ENCODE results near the gene PSMA5.
"Not testable (repeated sequence)": the region's sequence is repeated elsewhere in the genome, so short reads cannot be mapped to it uniquely, and the experiment has no call there.

PSMA5 gene

GRCh38 chr1:109426281-109427170 is at the start of gene PSMA5:
Gene PSMA5, minus strand, starts transcription at chr1:109426448. Its CDS starts 118 bp downstream, at chr1:109426330.
- DNase-seq (ENCODE audit: low read depth): peak; percentile 93

DNA sequence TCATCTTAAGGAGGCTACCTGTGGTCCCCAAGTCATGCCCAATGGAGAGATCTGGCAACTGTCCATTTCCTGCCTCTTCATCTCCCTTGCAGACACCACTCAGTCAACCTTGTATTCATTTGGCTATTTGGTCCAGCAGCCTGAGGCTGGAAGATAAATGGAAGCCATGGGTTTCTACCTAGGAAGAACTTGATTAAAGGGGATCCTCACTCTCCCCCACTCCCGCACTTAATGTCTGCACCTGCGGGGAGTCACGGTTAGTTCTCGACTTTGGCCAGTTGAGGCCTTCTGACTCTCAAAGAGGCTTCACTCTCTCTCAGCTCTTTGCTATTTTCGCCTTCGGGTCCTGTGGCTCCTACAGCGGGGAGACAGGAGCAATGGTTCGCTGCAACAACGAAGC is 49.0 kb upstream of the PSMA5 start:
- no peak for DNase-seq (ENCODE audit: low read depth)

GRCh38 chr1:109474697-109475096 is 48.4 kb upstream of the PSMA5 start:
- no peak for DNase-seq (ENCODE audit: low read depth)

DNA sequence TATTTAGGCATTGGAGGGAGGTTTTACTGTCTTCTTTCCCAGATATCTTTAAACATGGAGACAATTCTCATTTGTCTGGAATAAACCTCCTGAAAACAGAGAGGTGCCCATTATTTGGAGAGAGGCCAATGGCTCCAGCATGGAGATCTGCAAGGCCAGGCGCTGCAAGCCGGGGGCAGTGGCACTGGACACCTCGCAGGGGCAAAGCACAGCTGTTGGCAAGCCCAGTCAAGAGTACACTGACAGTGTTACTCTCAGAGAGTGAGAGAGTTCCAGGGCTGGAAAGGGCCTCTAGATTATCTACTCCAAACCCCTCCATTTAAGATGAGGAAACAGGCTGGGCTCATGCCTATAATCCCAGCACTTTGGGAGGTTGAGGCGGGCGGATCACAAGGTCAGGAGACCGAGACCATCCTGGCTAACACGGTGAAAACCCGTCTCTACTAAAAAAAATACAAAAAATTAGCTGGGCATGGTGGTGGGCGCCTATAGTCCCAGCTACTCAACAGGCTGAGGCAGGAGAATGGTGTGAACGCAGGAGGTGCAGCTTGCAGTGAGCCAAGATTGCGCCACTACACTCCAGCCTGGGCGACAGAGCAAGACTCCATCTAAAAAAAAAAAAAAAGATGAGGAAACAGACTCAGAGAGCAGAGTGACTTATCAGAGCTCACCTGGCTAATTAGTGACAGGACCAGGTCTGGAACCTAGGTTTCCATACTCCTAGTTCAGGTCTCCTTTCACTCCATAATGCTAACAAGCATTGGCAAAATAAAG is 47.2 kb upstream of the PSMA5 start:
- not testable (repeated sequence) for DNase-seq (ENCODE audit: low read depth)

DNA sequence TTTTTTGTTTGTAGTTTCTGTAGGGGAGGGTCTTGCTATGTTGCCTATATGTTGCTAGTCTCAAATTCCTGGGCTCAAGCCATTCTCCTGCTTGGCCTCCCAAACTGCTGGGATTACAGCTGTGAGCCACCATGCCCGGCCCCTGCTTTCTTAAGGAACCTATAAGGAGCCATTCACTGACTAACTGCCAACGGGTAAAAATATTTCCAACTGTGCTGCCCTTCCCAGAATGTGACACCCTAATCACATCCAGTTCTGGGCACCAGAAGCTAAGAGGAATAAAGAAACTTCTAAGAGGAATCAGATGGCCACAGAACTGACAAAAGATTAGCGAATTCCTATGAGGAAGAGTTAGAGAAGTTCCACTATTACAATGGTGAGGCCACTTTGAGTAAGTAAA is 46.5 kb upstream of the PSMA5 start:
- DNase-seq (ENCODE audit: low read depth): no peak

GRCh38 chr1:109470245-109470644 is 44.0 kb upstream of the PSMA5 start:
- DNase-seq (ENCODE audit: low read depth): no peak

- no peak for DNase-seq (ENCODE audit: low read depth)
These were observed 42.7 kb upstream of the PSMA5 start for GRCh38 chr1:109468903-109469302.

GRCh38 chr1:109468061-109468460 is 41.8 kb upstream of the PSMA5 start:
- no peak for DNase-seq (ENCODE audit: low read depth)

- no peak for DNase-seq (ENCODE audit: low read depth)
These were observed 41.1 kb upstream of the PSMA5 start for GRCh38 chr1:109467301-109467777.

GRCh38 chr1:109466452-109467300 is 40.4 kb upstream of the PSMA5 start, which contains the start of gene SYPL2:
Gene SYPL2, plus strand, starts transcription at chr1:109466546. Its CDS starts 298 bp downstream, at chr1:109466844.
- DNase-seq (ENCODE audit: low read depth): no peak

GRCh38 chr1:109466125-109466451 is 39.8 kb upstream of the PSMA5 start:
- no peak for DNase-seq (ENCODE audit: low read depth)

GRCh38 chr1:109457819-109458218 is 31.6 kb upstream of the PSMA5 start:
- DNase-seq (ENCODE audit: low read depth): no peak

DNA sequence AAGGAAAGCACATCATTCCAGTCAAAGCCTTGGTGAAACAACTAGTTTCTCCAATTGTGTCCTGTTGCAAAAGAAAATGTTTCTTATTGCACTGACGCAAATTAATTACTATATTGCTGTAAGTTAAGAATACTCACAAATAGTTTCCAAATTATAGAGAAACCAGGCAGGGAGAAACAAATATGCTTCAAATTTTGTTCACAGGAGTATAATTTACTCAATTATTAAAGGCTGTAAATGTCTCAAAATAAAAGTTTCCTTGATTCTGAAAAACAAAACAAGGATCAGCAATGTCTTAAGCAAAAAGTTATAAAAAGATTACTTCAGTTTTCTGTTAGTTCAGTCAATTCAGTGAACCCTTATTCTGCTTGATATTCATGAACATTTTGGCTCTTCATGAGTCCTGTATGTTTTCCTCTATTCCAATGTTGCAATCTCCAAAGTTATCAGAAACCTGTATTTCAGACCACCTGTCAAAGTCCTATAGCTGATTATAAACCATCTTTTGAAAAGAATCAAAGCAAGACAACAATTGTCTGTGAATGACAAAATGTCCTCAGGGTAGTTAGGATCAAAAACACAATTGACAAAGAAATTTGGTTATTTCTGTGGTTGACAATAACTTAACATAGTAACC is 28.4 kb upstream of the PSMA5 start:
- no peak for DNase-seq (ENCODE audit: low read depth)

GRCh38 chr1:109447524-109447923 is 21.3 kb upstream of the PSMA5 start:
- no peak for DNase-seq (ENCODE audit: low read depth)

DNA sequence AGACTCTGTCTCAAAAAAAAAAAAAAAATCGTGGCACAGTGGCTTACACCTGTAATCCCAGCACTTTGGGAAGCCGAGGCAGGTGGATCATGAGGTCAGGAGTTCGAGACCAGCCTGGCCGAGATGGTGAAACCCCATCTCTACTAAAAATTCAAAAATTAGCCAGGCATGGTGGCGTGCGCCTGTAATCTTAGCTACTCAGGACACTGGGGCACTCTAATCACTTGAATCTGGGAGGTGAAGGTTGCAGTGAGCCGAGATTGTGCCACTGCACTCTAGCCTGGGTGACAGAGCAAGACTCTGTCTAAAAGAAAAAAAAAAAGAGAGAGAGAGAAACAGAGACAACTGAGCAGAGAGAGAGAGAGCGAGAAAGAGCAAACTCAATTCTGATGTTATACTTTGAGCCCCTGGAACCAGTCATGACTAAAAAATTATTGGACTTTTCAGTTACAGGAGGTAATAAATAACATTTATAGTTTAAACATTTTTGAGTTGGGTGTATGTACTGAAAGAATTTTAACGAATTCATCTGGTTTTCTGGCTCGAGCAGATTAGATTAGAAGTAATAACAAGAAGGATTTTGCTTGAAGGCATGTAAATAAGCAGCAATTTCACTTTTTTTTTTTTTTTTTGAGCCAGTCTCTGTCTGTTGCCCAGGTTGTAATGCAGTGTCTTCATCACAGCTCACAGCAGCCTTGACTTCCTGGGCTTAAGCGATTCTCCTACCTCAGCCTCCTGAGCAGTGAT is 19.9 kb upstream of the PSMA5 start:
- DNase-seq (ENCODE audit: low read depth): not testable (repeated sequence)

- DNase-seq (ENCODE audit: low read depth): no peak
These were observed 18.1 kb upstream of the PSMA5 start for GRCh38 chr1:109444346-109444745.

DNA sequence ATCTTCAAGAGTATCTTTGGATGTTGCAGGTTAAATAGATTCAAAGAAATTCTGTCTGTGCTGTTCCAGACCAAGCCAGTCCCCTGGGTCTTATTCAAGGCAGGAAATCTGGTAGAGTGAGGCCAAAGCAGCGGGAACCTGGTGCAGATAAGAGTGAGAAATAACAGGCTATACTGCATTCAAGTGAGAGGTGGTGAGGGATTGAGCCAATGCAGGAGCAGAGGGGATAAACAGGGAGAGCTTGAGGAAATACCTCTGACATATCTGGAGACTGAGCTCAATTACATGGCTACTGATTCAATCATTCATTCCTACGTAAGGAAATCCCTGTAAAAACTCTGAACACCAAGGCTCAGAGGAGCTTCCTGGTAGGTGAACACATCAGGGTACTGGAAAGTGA is 17.2 kb upstream of the PSMA5 start:
- no peak for DNase-seq (ENCODE audit: low read depth)

DNA sequence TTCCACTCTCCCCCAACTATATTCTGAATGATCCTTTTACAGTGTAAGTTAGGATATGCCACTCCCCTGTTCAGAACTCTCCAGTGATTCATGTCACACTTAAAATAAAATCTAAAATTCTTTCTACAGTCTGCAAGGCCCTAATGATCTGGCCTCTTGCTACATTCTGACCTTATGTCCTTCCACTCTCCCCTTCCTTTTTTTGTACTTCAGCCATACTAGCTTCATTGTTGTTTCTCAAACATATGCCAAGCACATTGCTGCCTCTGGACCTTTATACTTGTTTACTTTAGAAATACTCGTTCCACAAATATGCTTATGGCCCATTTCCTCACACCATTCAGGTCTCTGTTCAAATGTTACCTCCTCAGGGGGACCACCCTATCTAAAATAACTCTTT is 14.8 kb upstream of the PSMA5 start:
- DNase-seq (ENCODE audit: low read depth): no peak

GRCh38 chr1:109438798-109439297 is 12.6 kb upstream of the PSMA5 start:
- DNase-seq (ENCODE audit: low read depth): no peak

GRCh38 chr1:109434484-109434883 is 8.2 kb upstream of the PSMA5 start:
- no peak for DNase-seq (ENCODE audit: low read depth)

DNA sequence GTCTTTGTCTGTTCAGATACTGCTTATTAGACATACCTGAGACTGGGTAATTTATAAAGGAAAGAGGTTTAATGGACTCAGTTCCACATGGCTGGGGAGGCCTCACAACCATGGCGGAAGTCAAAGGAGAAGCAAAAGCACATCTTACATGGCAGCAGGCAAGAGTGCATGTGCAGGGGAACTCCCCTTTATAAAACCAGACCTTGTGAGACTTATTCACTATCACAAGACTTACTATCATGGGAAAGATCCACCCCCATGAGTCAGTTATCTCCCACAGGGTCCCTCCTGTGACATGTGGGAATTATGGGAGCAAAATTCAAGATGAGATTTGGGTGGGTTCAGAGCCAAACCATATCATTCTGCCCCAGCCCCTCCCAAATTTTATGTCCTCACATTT is 7.1 kb upstream of the PSMA5 start:
- no peak for DNase-seq (ENCODE audit: low read depth)
